HG03066 (cell line): ENCODE results near the gene MELTF.

ENCODE experiments used
- ATAC-seq: cut with Tn5 transposase; IDR thresholded peaks from one replicate; pipeline ENCODE4 v1.9.1; 2021; ENCODE audit warnings: low read depth; ENCODE audit not compliant: unreplicated experiment

Gene MELTF

DNA sequence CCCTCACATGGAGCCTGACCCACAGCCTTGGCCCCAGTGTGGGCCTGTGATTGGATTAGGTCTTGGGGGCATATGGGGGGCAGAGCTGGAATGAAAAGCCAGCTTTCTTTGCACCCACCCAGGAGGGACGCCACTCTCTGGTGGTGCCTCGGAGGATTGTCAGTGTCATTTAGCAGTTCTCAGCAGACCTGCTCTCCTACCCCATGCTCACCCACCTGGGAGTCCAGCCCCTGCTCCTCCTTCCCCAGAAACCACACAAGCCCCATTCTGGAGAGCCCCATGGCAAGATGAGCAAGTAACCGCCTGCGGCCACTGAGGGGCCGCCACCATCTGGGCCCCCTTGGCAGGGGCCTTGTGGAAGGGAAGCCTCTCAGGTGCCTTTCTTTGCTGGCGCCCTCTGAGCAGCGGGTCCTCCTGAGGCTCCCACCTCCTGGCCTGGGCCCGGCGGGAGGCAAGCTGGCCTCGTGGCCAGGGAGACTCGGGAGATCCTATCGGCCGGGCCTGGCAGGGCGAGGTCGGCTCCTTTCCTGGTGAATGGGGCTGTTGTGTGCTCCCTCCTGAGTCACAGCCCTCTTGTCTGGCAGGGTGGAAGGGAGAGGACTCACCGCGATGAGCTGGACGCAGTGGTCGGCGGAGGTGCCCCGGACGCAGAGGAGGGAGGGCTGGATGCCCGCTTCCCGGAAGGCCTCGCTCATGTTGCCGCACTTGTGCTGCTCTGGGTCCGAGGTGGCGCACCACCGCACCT is 2.3 kb downstream of the MELTF start:
- no peak for ATAC-seq

GRCh38 chr3:197026481-197026866 is 3.1 kb downstream of the MELTF start:
- no peak for ATAC-seq

GRCh38 chr3:197025736-197026480 is 3.7 kb downstream of the MELTF start:
- ATAC-seq = no peak

DNA sequence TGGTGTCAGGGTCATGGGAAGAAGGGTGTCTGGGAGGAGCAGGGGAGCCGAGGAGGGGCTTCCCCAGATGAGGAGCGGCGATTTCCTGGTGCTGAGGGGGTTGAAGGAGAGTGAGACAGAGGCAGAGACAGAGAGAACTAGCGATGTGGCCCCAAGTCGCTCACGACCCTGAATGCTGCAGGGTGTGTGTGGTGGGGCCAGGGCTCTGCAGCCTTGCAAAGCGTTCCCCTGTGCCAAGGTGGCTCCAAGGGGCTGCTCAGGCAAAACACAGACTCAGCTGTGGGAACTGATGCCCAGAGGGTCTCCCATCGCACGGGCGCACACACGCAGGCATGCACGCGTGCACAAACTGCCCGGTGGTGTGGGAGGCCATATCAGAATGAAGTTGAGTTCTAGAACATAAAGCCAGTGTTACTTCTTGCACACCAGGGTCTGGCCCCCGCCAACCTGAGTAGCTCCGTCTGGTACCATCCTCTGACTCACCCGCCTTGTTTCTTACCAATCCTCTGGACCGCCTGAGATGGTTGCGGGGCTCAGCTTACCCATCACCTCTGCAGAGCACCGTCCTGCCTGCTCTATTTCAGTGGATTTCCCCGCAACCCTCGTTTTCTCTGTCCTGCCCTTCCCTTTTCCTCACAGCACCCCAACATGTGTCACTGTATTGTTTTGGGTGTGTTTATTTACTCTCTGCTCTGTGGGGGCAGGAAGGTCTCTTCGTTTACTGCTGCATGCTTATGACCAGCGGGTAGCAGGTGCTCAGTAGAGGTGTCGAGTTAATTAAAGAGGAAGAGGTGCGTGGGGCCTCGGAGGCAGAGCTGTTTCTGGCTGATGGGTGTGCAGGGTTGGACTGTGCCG is 4.5 kb downstream of the MELTF start:
- no peak for ATAC-seq

GRCh38 chr3:197023998-197024651 is 5.5 kb downstream of the MELTF start:
- ATAC-seq = no peak

GRCh38 chr3:197023241-197023997 is 6.2 kb downstream of the MELTF start:
- peak; percentile 51 for ATAC-seq

GRCh38 chr3:197022405-197023231 is 7.0 kb downstream of the MELTF start:
- no peak for ATAC-seq

DNA sequence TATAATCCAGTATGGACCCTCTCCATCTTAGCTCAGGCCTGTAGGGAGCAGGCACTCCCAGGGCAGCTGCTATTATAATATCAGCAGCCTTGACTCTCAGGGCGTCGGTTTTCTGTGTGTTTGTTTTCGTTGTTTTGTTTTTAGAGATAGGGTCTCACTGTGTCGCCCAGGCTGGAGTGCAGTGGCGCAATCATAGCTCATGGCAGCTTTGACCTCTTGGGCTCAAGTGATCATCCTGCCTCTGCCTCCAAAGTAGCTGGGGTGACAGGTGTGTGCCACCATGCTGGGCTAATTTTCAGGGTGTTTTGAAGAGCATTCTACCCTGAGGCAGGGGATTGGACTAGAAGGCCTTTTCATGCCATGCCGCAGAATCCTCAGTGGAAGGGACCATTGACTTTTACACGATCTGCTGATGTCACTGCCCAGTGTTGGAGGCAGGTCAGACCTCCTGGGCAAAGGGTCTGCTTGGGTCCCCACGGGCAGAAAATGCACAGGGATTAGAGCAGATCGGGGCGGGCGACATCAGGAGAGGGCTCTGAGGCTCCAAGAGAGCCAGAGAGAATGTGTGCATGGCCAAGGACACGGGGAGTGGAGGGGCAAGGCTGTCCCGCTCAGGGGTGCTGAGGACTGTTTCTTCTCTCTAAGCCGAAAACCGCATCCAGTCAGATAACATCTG is 7.8 kb downstream of the MELTF start:
- ATAC-seq = no peak

GRCh38 chr3:197021231-197021630 is 8.4 kb downstream of the MELTF start:
- no peak for ATAC-seq

DNA sequence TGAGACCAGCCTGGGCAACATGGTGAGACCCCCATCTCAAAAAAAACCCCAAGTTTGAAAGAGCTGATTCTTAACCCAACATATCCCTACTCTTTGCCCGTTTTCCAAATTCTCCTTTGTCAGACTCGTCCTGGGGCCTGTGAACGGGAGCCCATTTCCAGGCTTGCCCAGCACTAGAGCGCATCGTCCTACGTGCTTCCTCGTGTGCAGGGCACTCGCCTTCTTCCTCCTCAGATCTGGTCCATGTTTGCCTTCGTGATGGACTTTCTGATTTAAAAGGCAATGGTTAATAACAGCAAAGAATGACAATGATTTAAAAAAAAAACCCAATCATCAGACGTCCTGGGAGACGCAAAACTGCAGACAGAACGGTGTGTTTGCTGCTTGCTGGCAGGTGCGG is 10.1 kb downstream of the MELTF start:
- no peak for ATAC-seq

GRCh38 chr3:197019021-197019420 is 10.6 kb downstream of the MELTF start:
- no peak for ATAC-seq

DNA sequence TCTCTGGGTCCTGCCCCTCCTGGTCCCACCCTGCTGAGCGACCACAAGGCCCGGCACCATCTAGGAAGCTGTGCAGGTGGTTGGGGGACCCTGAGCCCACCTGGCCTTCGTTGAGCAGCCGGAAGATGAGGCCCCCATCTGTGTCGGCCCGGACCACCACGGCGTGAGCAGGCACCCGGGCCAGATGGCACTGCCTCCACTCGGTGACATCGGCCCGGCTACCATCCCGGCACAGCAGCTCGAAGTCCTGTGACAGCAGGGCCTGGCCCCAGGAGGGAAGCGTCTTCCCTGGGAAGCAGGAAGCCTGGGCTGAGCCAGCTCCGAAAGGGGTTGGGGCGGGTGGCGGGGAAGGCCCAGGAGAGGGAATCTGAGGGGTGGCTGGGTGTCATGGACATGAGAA is 12.6 kb downstream of the MELTF start:
- ATAC-seq = no peak

- ATAC-seq = no peak
Observed at GRCh38 chr3:197015790-197016736, 13.6 kb downstream of the MELTF start.

GRCh38 chr3:197014942-197015575 is 14.6 kb downstream of the MELTF start:
- no peak for ATAC-seq

DNA sequence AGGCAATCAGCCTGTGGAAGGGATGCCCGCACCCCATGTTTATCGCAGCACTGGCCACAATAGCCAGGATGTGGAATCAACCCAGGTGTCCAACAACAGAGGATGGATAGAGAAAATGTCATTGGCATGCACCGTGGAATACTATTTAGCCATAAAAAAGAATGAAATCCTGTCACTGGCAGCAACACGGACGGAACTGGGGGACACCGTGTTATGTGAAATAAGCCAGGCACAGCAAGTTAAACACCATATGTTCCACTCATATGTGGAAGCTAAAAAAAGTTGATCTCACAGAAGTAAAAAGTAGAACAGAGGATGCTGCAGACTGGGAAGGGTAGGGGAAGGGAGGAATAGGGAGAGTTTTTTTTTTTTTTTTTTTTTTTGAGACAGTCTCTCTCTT is 15.6 kb downstream of the MELTF start:
- no peak for ATAC-seq

DNA sequence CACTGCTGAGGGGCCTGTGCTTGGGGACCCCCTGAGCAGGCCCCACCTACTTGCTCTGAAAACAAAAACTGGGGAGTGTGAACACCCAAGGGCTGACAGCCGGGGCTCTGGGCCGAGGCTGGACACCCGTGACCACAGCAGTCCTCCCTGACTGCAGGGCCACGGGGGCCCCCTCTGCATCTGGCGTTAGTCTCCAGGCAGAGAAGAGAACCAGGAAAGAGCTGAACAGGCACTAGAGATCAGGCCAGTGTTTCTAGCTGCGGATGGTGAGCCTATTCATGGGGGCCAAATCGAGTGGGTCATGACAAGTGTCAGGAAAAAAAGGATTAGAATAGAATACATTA is 17.1 kb downstream of the MELTF start:
- no peak for ATAC-seq
